HG02938 (cell line): ENCODE measurements around the gene PEMT.
"Not testable (repeated sequence)": the region's sequence is repeated elsewhere in the genome, so short reads cannot be mapped to it uniquely, and the experiment has no call there.

ENCODE experiments used
- ATAC-seq: cut with Tn5 transposase; IDR thresholded peaks from one replicate; pipeline ENCODE4 v1.9.1; 2021; ENCODE audit warnings: mild to moderate bottlenecking, moderate library complexity; ENCODE audit not compliant: unreplicated experiment

Gene PEMT

GRCh38 chr17:17591355-17592298, at the start of gene PEMT:
Gene PEMT (minus strand): TSS chr17:17591708. CDS start chr17:17591626, 82 bp downstream.
- peak; percentile 93 for ATAC-seq

- ATAC-seq, result not testable (repeated sequence)
These were observed 48.3 kb upstream of the PEMT start for GRCh38 chr17:17639661-17640270.

GRCh38 chr17:17638467-17638866, 47.0 kb upstream of the PEMT start:
- no peak for ATAC-seq

- ATAC-seq, result no peak
These were observed 44.9 kb upstream of the PEMT start for GRCh38 chr17:17636272-17636885.

GRCh38 chr17:17635537-17636271, 44.2 kb upstream of the PEMT start:
- not testable (repeated sequence) for ATAC-seq

GRCh38 chr17:17635126-17635525, 43.6 kb upstream of the PEMT start:
- ATAC-seq, result no peak

GRCh38 chr17:17633310-17633709, 41.8 kb upstream of the PEMT start:
- ATAC-seq, result no peak

- ATAC-seq, result not testable (repeated sequence)
These were observed 41.2 kb upstream of the PEMT start for GRCh38 chr17:17632690-17633089.

GRCh38 chr17:17628388-17629008, 37.0 kb upstream of the PEMT start:
- no peak for ATAC-seq

- no peak for ATAC-seq
These were observed 35.3 kb upstream of the PEMT start for GRCh38 chr17:17626840-17627239.

GRCh38 chr17:17626151-17626805, 34.8 kb upstream of the PEMT start:
- no peak for ATAC-seq

GRCh38 chr17:17624741-17625140, 33.2 kb upstream of the PEMT start:
- no peak for ATAC-seq

- no peak for ATAC-seq
These were observed 32.4 kb upstream of the PEMT start for GRCh38 chr17:17623904-17624303.

GRCh38 chr17:17621254-17621653, 29.7 kb upstream of the PEMT start:
- no peak for ATAC-seq

GRCh38 chr17:17613708-17614114, 22.2 kb upstream of the PEMT start:
- no peak for ATAC-seq

GRCh38 chr17:17612085-17613022, 20.8 kb upstream of the PEMT start:
- ATAC-seq, result no peak

GRCh38 chr17:17609121-17609520, 17.6 kb upstream of the PEMT start:
- no peak for ATAC-seq

GRCh38 chr17:17606416-17607000, 15.0 kb upstream of the PEMT start:
- ATAC-seq, result no peak

- ATAC-seq, result no peak
These were observed 14.2 kb upstream of the PEMT start for GRCh38 chr17:17605729-17606088.
